Spleen (tissue), 11 donors: ENCODE data around the gene CRTC3. TPM values are rescaled to one million over a fixed set of nuclear protein-coding genes. Genes with fewer than 3 reads are reported as not detected.
A peak's percentile ranks its signal among the peaks of the same experiment; 100 is the strongest.

ENCODE experiments used
- DNase-seq: peaks from one replicate; pipeline ENCODE4 v3.0.0-alpha.2; 2020
- H3K27ac ChIP-seq, 8 donors: fragments of 200-600 bp; sonication (generic) in 7 of 8; 1 replicate in 4 of 8; 2 replicates in 4 of 8; pipeline versions ENCODE4 v1.5.0 to v1.8.0; 2016 to 2021; ENCODE audit warnings: inconsistent platforms in 4 of 8, mild to moderate bottlenecking in 4 of 8, moderate library complexity in 1 of 8
- H3K27me3 ChIP-seq, 7 donors: fragments of 200-600 bp; sonication (generic) in 6 of 7; replicated peaks in 1 of 7; 1 replicate in 4 of 7; 2 replicates in 3 of 7; pipeline versions ENCODE4 v1.5.0 to v1.8.0; 2016 to 2021; ENCODE audit warnings: inconsistent platforms in 3 of 7, mild to moderate bottlenecking in 1 of 7
- H3K36me3 ChIP-seq, 6 donors: fragments of 200-600 bp; sonication (generic) in 5 of 6; 1 replicate in 4 of 6; 2 replicates in 2 of 6; pipeline versions ENCODE4 v1.5.0 to v1.8.0; 2016 to 2021; ENCODE audit warnings: inconsistent platforms in 2 of 6
- H3K4me1 ChIP-seq, 6 donors: fragments of 200-600 bp; sonication (generic) in 5 of 6; 1 replicate in 3 of 6; 2 replicates in 3 of 6; pipeline versions ENCODE4 v1.5.0 to v1.8.0; 2016 to 2021; ENCODE audit warnings: inconsistent platforms in 3 of 6
- H3K4me3 ChIP-seq, 8 donors: fragments of 200-600 bp; sonication (generic) in 7 of 8; 1 replicate in 4 of 8; 2 replicates in 4 of 8; pipeline versions ENCODE4 v1.5.0 to v1.8.0; 2016 to 2021; ENCODE audit warnings: inconsistent platforms in 4 of 8, mild to moderate bottlenecking in 4 of 8, moderate library complexity in 2 of 8
- H3K9me3 ChIP-seq, 8 donors: fragments of 200-600 bp; sonication (generic) in 7 of 8; 1 replicate in 4 of 8; 2 replicates in 4 of 8; pipeline versions ENCODE4 v1.5.0 to v1.8.0; 2016 to 2021; ENCODE audit warnings: inconsistent platforms in 4 of 8
- POLR2A ChIP-seq, 3 donors: fragments of 450-650 bp; IDR thresholded peaks; one replicate each; pipeline ENCODE4 v1.5.1; 2017; ENCODE audit warnings: antibody characterized with exemption in 3 of 3, mild to moderate bottlenecking in 1 of 3
- POLR2AphosphoS5 ChIP-seq, 3 donors: sonication (generic); formaldehyde crosslinking; IDR thresholded peaks; one replicate each; pipeline ENCODE4 v1.5.1; 2017; ENCODE audit warnings: antibody characterized with exemption in 3 of 3
- WGBS, 5 donors: extraction: QIAGEN DNeasy Blood & Tissue Kit in 3 of 5; methylation state at CpG; one replicate each; pipeline versions ENCODE4 v1.1.5 to v1.1.7; 2013 to 2018; 5-methylcytosine and 5-hydroxymethylcytosine counted together
- intact Hi-C: fragments of 100-400 bp; cut with DNase I; formaldehyde crosslinking; loops from one replicate; pipeline ENCODE4 v1.15.0; 2023; ENCODE audit warnings: low total_unique reads
- polyA plus RNA-seq, 3 donors: library from polyadenylated mRNA; stranded (reverse); fragments of 200-250 nt; gene quantifications; one replicate each; pipeline ENCODE4 v1.2.1, GENCODE V29; 2013
- total RNA-seq, 7 donors: library from RNA; depleted of rRNA in 3 of 7; stranded (reverse); fragments of >200 nt in 3 of 7; fragmentation: NEBNext Ultra II Directional in 4 of 7; extraction: Animal tissue kit (Norgen Biotek cat#: 25700) in 4 of 7; gene quantifications; one replicate each; pipeline versions ENCODE4 v1.1.0 to v1.2.1, GENCODE V29; 2016 to 2021
- TF ChIP-seq, protein P1 (sequence below), 11 experiments: fragments of 200-600 bp in 7 of 11; fragments of 450-650 bp in 4 of 11; sonication (generic) in 4 of 11; IDR thresholded peaks in 8 of 11; conservative IDR thresholded peaks in 3 of 11; 1 replicate in 7 of 11; 2 replicates in 4 of 11; pipeline versions ENCODE4 v1.4.0 to v1.8.0; 2016 to 2021; ENCODE audit warnings: antibody characterized with exemption in 11 of 11, inconsistent platforms in 4 of 11, mild to moderate bottlenecking in 1 of 11
- donor health status: healthy with polysubstance abuse.
- donor health status: DM: no; HTN: no; CAD: no; lungs with moderate emphysema.
- donor health status: DM: no; HTN: no; CAD: no.
- donor health status: Bipolar disorder and iron deficiency.
- donor health status: healthy.
- donor health status: DM: no; HTN: no; CAD: no.
- donor health status: DM: yes; HTN: yes; CAD: no.

The CRTC3 gene
- total and polyA plus RNA-seq, 10 donors, result 7.7 to 51.2 (median 43.4) TPM

DNA sequence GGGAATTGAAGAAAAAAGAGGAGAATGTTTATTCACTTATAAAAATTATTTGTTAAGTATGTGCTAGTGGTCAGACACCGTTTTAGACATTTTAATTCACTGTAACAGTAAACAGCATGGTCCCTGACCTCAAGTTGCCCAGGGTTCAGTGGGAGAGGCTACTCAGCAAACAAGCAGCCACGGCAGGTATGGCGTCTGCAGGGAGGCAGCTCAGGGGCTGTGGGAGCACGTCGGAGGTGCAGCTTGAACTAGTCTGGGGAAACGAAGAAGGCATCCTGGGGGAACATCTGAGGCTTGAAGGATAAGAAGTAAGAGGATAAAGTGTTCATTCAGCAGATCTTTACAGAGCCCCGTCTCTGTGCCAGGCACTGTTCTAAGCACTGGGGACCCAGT, 66.0 kb downstream of the CRTC3 start:
- TF ChIP-seq, protein P1, sequence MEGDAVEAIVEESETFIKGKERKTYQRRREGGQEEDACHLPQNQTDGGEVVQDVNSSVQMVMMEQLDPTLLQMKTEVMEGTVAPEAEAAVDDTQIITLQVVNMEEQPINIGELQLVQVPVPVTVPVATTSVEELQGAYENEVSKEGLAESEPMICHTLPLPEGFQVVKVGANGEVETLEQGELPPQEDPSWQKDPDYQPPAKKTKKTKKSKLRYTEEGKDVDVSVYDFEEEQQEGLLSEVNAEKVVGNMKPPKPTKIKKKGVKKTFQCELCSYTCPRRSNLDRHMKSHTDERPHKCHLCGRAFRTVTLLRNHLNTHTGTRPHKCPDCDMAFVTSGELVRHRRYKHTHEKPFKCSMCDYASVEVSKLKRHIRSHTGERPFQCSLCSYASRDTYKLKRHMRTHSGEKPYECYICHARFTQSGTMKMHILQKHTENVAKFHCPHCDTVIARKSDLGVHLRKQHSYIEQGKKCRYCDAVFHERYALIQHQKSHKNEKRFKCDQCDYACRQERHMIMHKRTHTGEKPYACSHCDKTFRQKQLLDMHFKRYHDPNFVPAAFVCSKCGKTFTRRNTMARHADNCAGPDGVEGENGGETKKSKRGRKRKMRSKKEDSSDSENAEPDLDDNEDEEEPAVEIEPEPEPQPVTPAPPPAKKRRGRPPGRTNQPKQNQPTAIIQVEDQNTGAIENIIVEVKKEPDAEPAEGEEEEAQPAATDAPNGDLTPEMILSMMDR (IDR thresholded peaks at IDR 0.05 in 8 of 11, conservative IDR thresholded peaks at IDR 0.05 in 3 of 11), result no peak
- TF ChIP-seq POLR2AphosphoS5 (IDR thresholded peaks at IDR 0.05), result no peak
- no peak for TF ChIP-seq POLR2A (IDR thresholded peaks at IDR 0.05)
- DNase-seq, result peak; percentile 79
- Histone ChIP-seq H3K27ac (peak overlapping the region in 7 of 8 donors; percentile 17 to 88 (median 73)), H3K36me3 (peaks cover 0 to 10% (median 0%) of the 10 kb centered on the region in 6 donors), H3K4me1 (peaks cover 27 to 96% (median 63%) of the 10 kb centered on the region in 6 donors), H3K27me3 (no peaks in the 10 kb centered on the region), H3K9me3 (no peaks in the 10 kb centered on the region), H3K4me3 (no peak overlapping the region)
- 71 to 78% (median 73%) methylated on average over 7 of the region's 7 CpGs for WGBS, 5 donors
- intact Hi-C loops, result no loop called here

DNA sequence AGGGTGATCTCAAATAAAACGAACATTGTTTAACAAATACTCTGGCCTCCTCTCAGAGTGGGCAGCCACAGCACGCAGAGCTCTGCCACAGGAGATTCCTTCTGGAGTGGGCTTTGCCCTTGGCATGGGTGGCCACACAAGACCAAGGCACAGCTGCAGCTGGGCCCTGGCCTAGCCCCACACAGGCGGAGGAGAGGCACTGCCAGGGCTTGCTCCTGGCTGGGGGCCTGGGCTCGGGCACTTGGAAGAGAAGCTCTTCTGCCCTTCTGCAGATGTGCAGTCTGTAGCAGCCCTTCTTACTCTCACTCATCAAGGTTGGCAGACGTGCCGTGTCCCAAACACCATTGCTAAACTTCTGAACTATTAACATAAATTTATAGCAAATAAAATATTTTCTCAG, 67.2 kb downstream of the CRTC3 start:
- TF ChIP-seq POLR2A (IDR thresholded peaks at IDR 0.05), result no peak
- peak in 1 of 3 donors; percentile 12 for TF ChIP-seq POLR2AphosphoS5 (IDR thresholded peaks at IDR 0.05)
- peaks cover 27 to 86% (median 61%) of the 10 kb centered on the region in 6 donors for H3K4me1 ChIP-seq
- peak; percentile 78 for DNase-seq
- H3K9me3 ChIP-seq, result no peaks in the 10 kb centered on the region
- 84 to 97% (median 93%) methylated on average over 6 of the region's 6 CpGs for WGBS, 5 donors
- peak overlapping the region; percentile 22 to 89 (median 82) for H3K27ac ChIP-seq
- intact Hi-C loops, result no loop called here
- no peaks in the 10 kb centered on the region for H3K27me3 ChIP-seq
- H3K4me3 ChIP-seq, result no peak overlapping the region
- peaks cover 0 to 21% (median 0%) of the 10 kb centered on the region in 6 donors for H3K36me3 ChIP-seq

DNA sequence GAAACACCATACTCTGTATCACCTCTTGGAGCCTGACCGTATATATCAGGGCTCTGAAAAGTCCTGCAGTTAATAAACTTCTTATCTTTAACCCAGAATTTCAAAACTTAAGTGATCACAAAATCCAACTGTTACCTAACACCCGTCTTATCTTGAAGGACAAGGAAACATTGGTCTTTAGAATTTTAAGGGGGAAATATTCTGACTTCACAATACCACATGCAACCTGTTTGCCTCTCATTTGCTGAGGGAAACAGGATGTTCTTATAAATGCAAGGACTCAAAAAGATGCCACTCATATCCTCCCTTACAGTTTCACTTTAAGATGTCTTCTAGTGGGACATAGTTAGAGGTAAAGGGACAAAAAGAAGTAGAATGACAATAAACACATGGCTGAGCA, 67.9 kb downstream of the CRTC3 start:
- Histone ChIP-seq H3K27me3 (no peaks in the 10 kb centered on the region), H3K4me1 (peaks cover 27 to 80% (median 59%) of the 10 kb centered on the region in 6 donors), H3K27ac (peak overlapping the region; percentile 22 to 89 (median 82)), H3K9me3 (no peaks in the 10 kb centered on the region), H3K4me3 (peak overlapping the region in 1 of 8 donors; percentile 21), H3K36me3 (peaks cover 0 to 25% (median 0%) of the 10 kb centered on the region in 6 donors)
- intact Hi-C loops, result no loop called here
- no peak for DNase-seq
- no peak for TF ChIP-seq POLR2AphosphoS5 (IDR thresholded peaks at IDR 0.05)
- TF ChIP-seq, protein P1 (IDR thresholded peaks at IDR 0.05 in 8 of 11, conservative IDR thresholded peaks at IDR 0.05 in 3 of 11), result no peak
- WGBS, 5 donors, result 43 to 70% (median 61%) methylated on average over 2 of the region's 2 CpGs

DNA sequence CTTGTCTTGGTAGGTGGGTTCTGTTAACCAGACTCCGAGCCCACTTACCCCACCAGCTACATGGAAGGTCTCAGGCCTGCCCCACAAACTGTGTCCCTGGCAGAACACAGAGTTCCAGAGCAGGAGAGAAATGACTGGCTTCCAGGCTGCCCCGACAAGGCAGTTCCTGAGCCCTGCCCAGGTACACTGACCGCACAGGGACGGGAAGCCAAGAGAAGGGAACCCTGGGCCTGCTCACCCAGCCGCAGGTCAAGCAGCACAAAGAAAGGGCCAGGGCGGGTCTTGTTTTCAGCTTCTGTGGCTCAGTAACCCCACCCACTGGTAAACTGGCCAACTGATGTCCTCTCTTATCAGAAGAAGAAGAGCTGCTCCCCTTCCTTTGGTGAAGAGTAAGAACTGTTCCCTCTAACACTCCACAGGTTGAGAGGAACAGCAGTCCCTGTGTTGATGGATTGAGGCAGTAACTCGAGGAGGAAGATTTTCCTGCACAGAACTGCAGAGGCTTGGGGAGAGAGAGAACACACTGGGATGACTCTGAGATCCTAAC, 68.4 kb downstream of the CRTC3 start:
- Histone ChIP-seq H3K36me3 (peaks cover 0 to 28% (median 0%) of the 10 kb centered on the region in 6 donors), H3K27ac (peak overlapping the region; percentile 22 to 89 (median 82)), H3K4me3 (peak overlapping the region in 1 of 8 donors; percentile 21), H3K9me3 (no peaks in the 10 kb centered on the region), H3K4me1 (peaks cover 27 to 75% (median 58%) of the 10 kb centered on the region in 6 donors), H3K27me3 (no peaks in the 10 kb centered on the region)
- whole genome bisulfite sequencing, 5 donors, result 56 to 65% (median 61%) methylated on average over 6 to 7 of the region's 7 CpGs
- DNase-seq, result peak; percentile 81
- TF ChIP-seq POLR2A (IDR thresholded peaks at IDR 0.05), result no peak
- TF ChIP-seq, protein P1 (IDR thresholded peaks at IDR 0.05 in 8 of 11, conservative IDR thresholded peaks at IDR 0.05 in 3 of 11), result peak in 7 of 11 experiments; percentile 16 to 52 (median 26)
- peak; percentile 32 to 60 (median 51) for TF ChIP-seq POLR2AphosphoS5 (IDR thresholded peaks at IDR 0.05)
- intact Hi-C loops, result no loop called here
